Epithelial cell of proximal tubule (primary cell): ENCODE data around the gene TFDP3. TPM values are rescaled to one million over a fixed set of nuclear protein-coding genes. Genes with fewer than 3 reads are reported as not detected.

ENCODE experiments used
- DNase-seq: peaks from one replicate; pipeline ENCODE4 v3.0.0-alpha.2; 2011; ENCODE audit warnings: low read depth
- H3K4me3 ChIP-seq: 2 replicates; pipeline ENCODE4 v1.5.1; 2011; ENCODE audit warnings: low read depth, mild to moderate bottlenecking, low read length
- CTCF ChIP-seq: conservative IDR thresholded peaks from 2 replicates; pipeline ENCODE4 v1.5.1; 2012; ENCODE audit warnings: low read depth, mild to moderate bottlenecking, low read length
- total RNA-seq: library from RNA; depleted of rRNA; stranded (reverse); fragments of >200 nt; gene quantifications from 2 replicates; pipeline ENCODE4 v1.2.3, GENCODE V29; 2015

The TFDP3 gene
- total RNA-seq, 1 donor from 2014 or later: not detected

- DNase-seq: no peak
- no peak for TF ChIP-seq CTCF
- H3K4me3 ChIP-seq: no peak overlapping the region
These were observed 32.3 kb upstream of the TFDP3 start for GRCh38 chrX:133250184-133251100.

GRCh38 chrX:133249266-133250058, 31.3 kb upstream of the TFDP3 start:
- no peak for DNase-seq
- no peak overlapping the region for H3K4me3 ChIP-seq
- TF ChIP-seq CTCF: peak; percentile 23

- no peak overlapping the region for H3K4me3 ChIP-seq
These were observed 30.0 kb upstream of the TFDP3 start for GRCh38 chrX:133248177-133248576.

GRCh38 chrX:133246921-133247320, 28.8 kb upstream of the TFDP3 start:
- TF ChIP-seq CTCF: no peak
- H3K4me3 ChIP-seq: no peak overlapping the region
- DNase-seq: no peak

More at GRCh38 chrX:133248177-133248576, 30.0 kb upstream of the TFDP3 start:
- no peak for TF ChIP-seq CTCF
- no peak for DNase-seq

GRCh38 chrX:133235830-133236229, 17.7 kb upstream of the TFDP3 start:
- H3K4me3 ChIP-seq: no peak overlapping the region
- no peak for TF ChIP-seq CTCF
- DNase-seq: no peak

- no peak overlapping the region for H3K4me3 ChIP-seq
- no peak for TF ChIP-seq CTCF
- no peak for DNase-seq
These were observed 14.2 kb upstream of the TFDP3 start for GRCh38 chrX:133232331-133232730.
